ENCODE results near the gene CEACAM4.

DNA sequence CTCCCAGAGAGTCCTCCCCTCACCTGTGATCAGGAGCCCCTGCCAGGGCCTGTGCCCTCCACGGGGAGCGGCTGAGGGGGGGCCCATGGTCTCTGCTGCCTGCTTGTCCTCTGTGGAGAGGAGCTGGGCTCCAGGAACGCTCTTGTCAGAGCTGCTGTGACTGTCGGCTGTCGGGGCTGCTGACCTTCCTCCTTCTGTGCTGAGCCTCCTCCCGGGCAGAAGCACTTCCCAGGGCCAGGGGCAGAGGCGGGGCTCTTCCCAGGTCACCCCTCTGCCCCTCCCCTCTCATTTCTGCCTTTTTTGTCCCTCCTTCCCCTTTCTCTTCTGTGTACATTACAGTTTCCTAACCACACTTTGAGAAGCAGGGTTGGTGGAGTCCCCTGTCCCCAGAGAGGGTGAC is at the start of gene CEACAM4:
- TF ChIP-seq NFE2L2 (IDR thresholded peaks at IDR 0.05; ENCODE audit: low read depth, low read length) (no peak), USF2 (IDR thresholded peaks at IDR 0.05; ENCODE audit: low read depth, low read length) (no peak), RFX5 (IDR thresholded peaks at IDR 0.05; ENCODE audit: low read depth, low read length) (no peak), CTCF (conservative IDR thresholded peaks at IDR 0.05; ENCODE audit: low read depth, low read length) (no peak), POLR2A (IDR thresholded peaks at IDR 0.05; ENCODE audit: low read depth, low read length) (no peak), BHLHE40 (IDR thresholded peaks at IDR 0.05; ENCODE audit: low read depth, low read length) (no peak), SMC3 (IDR thresholded peaks at IDR 0.05; ENCODE audit: low read depth, low read length) (no peak), CEBPB (IDR thresholded peaks at IDR 0.05; ENCODE audit: low read depth, low read length) (no peak), MAFK (IDR thresholded peaks at IDR 0.05; ENCODE audit: low read depth, low read length) (no peak), RCOR1 (IDR thresholded peaks at IDR 0.05; ENCODE audit: insufficient replicate concordance, low read length) (no peak)
